Thyroid gland (tissue), 4 donors: ENCODE measurements around the gene KCNH6.

Source experiments
- POLR2A ChIP-seq, 2 donors: fragments of 450-650 bp; IDR thresholded peaks; one replicate each; pipeline ENCODE4 v1.6.1; 2017; ENCODE audit warnings: antibody characterized with exemption in 2 of 2, mild to moderate bottlenecking in 2 of 2, moderate library complexity in 1 of 2
- TF ChIP-seq, protein P1 (sequence below), 6 experiments: fragments of 200-600 bp in 3 of 6; fragments of 450-650 bp in 3 of 6; sonication (generic) in 3 of 6; IDR thresholded peaks; one replicate each; pipeline ENCODE4 v1.5.1; 2016 to 2019; ENCODE audit warnings: antibody characterized with exemption in 6 of 6, mild to moderate bottlenecking in 2 of 6, inconsistent platforms in 1 of 6, moderate library complexity in 1 of 6

DNA sequence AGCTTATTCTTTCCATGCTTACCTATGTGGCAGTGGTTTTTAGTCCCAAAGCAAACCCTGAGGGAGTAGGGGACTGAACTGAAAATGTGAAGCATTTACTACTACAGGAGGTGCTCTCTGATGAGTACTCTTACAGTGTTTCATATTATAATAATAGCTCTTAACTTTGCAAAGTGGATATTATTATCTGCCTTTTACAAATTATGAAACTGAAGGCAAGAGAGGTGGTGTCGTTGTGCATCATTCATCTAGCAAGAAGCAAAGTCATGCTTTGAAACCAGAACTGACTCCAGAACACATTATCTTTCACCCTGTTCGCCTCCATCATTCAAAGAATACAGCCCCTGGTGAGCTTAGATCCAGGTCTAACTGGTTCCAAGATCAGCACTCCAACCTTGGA lies 8.2 kb upstream of the KCNH6 start:
- TF ChIP-seq, protein P1, sequence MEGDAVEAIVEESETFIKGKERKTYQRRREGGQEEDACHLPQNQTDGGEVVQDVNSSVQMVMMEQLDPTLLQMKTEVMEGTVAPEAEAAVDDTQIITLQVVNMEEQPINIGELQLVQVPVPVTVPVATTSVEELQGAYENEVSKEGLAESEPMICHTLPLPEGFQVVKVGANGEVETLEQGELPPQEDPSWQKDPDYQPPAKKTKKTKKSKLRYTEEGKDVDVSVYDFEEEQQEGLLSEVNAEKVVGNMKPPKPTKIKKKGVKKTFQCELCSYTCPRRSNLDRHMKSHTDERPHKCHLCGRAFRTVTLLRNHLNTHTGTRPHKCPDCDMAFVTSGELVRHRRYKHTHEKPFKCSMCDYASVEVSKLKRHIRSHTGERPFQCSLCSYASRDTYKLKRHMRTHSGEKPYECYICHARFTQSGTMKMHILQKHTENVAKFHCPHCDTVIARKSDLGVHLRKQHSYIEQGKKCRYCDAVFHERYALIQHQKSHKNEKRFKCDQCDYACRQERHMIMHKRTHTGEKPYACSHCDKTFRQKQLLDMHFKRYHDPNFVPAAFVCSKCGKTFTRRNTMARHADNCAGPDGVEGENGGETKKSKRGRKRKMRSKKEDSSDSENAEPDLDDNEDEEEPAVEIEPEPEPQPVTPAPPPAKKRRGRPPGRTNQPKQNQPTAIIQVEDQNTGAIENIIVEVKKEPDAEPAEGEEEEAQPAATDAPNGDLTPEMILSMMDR (IDR thresholded peaks at IDR 0.05) = no peak
- TF ChIP-seq POLR2A (IDR thresholded peaks at IDR 0.05) = no peak
